GM21447 (cell line): Measurements from ENCODE around the gene ACP7.
"Not testable (repeated sequence)": the region's sequence is repeated elsewhere in the genome, so short reads cannot be mapped to it uniquely, and the experiment has no call there.

Source experiments
- ATAC-seq: cut with Tn5 transposase; IDR thresholded peaks from one replicate; pipeline ENCODE4 v1.9.1; 2021; ENCODE audit not compliant: unreplicated experiment

The ACP7 gene

GRCh38 chr19:39104186-39104596 lies 20.0 kb downstream of the ACP7 start:
- ATAC-seq, result no peak

- no peak for ATAC-seq
Observed at GRCh38 chr19:39106194-39106593, 22.0 kb downstream of the ACP7 start.

GRCh38 chr19:39109641-39110040 lies 25.5 kb downstream of the ACP7 start:
- no peak for ATAC-seq

- no peak for ATAC-seq
Observed at GRCh38 chr19:39110263-39110967, 26.2 kb downstream of the ACP7 start.

GRCh38 chr19:39111593-39112199 lies 27.5 kb downstream of the ACP7 start:
- ATAC-seq, result no peak

- ATAC-seq, result no peak
Observed at GRCh38 chr19:39112338-39112890, 28.2 kb downstream of the ACP7 start.

- no peak for ATAC-seq
Observed at GRCh38 chr19:39113199-39113598, 29.0 kb downstream of the ACP7 start.

GRCh38 chr19:39115105-39115847 lies 31.1 kb downstream of the ACP7 start:
- ATAC-seq, result no peak

- not testable (repeated sequence) for ATAC-seq
Observed at GRCh38 chr19:39117023-39117422, 32.9 kb downstream of the ACP7 start.

GRCh38 chr19:39119830-39120229 lies 35.7 kb downstream of the ACP7 start:
- no peak for ATAC-seq

- ATAC-seq, result no peak
Observed at GRCh38 chr19:39122934-39123731, 39.0 kb downstream of the ACP7 start.

- ATAC-seq, result no peak
Observed at GRCh38 chr19:39124136-39124764, 40.1 kb downstream of the ACP7 start.

GRCh38 chr19:39125199-39125553 lies 41.0 kb downstream of the ACP7 start:
- peak; percentile 3 for ATAC-seq

GRCh38 chr19:39125554-39126311 lies 41.6 kb downstream of the ACP7 start, which contains the start of gene PAK4:
TSS of gene PAK4 (plus strand) at chr19:39125786. CDS start at chr19:39169554, 43,768 bp downstream.
- ATAC-seq, result peak; percentile 80

GRCh38 chr19:39126312-39127187 lies 42.4 kb downstream of the ACP7 start:
- no peak for ATAC-seq

GRCh38 chr19:39127812-39128515 lies 43.8 kb downstream of the ACP7 start:
- no peak for ATAC-seq

- no peak for ATAC-seq
Observed at GRCh38 chr19:39128516-39129079, 44.4 kb downstream of the ACP7 start.

- ATAC-seq, result no peak
Observed at GRCh38 chr19:39129116-39129515, 44.9 kb downstream of the ACP7 start.
